ENCODE measurements around the gene WWOX. TPM values are rescaled to one million over a fixed set of nuclear protein-coding genes. Genes with fewer than 3 reads are reported as not detected.

Gene WWOX
- total RNA-seq, 1 experiment from 2014 or later = 18.0 TPM

DNA sequence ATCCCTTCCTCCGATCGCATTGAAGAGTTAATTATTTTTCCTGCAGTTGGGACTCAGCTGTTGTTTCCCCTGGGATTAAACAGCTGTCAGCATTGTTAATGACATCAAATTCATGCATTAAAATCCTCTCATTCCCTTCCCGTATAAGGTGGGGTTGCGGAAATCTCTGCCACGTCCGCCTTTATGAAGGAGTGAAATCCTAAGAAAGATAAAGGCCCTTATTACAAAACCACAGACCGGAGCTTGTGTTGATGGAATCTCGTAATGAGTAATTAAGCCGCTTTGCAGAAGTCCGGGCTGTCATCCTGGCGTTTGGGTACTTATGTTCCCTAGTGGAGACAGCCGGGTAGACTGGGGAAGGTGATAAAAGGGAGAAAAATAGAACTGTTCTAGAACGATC, 873.5 kb downstream of the WWOX start:
- DNase-seq (ENCODE audit: low read depth) = no peak

GRCh38 chr16:78976212-78976611, 876.8 kb downstream of the WWOX start:
- DNase-seq (ENCODE audit: low read depth) = no peak

DNA sequence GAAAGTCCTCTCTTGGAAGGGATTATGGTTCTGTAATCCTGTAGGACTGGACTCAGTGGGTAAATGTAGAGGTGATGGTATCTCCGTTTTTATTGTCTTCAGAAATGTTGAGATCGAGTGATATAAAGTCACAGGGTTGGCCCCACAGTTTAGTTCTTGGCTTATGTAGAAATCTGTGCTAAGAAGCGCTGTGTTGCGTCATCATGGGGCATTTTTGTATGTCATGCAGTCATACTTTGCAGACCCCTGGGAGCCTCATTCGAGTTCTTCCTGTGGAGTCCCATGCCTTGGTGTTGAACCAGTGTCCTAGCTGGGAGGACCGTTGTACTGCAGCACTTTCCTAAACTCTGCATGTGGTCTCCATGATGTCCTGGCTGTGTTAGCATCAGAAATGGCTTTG, 881.4 kb downstream of the WWOX start:
- no peak for DNase-seq (ENCODE audit: low read depth)

DNA sequence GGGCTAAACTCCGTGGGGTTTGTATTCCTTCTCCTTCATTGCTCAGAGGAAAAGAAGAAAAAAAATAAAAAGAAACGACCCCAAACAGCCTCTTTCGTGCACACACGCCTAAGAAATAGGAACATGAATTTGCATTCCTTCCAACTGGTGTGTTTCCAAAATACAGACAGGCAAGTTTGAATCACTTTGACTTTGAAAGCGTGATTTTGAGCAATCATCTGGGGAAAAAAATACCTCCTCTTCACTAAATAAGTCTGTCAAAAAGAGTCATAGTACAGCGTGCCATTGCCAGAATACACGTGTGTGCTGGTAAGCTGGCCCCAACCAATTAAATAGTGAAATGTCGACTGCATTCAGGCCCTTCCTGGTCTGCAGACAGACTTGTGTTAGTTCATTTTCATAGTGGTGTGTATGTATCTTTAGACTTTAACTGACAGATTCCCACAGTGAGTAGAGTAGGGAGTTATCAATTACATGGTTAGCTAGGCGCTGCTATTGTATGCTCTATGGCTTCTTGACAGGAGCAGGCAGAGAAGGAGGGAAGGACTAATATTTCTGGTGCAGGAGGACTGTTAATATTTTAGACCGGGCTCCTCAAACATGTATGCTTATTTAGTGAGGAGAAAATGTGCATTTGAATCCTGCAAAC, 882.8 kb downstream of the WWOX start:
- no peak for DNase-seq (ENCODE audit: low read depth)

DNA sequence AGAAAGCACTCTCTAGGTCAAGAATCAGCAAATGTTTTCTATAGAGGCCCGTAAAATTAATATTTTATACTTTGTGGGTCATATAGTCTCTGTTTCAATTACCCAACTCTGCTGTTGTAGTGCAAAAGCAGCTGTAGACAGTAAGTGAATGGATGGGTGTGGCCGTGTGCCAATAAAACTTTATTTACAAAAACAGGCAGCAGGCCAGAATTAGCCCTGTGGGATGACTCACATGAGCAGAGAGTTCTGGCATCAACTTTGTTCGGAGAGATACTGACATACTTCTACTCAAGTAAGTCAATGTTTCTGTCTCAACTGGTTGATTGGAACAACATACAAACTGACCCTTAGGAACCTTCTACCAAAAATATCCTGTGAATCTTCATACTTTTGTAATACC, 884.9 kb downstream of the WWOX start:
- DNase-seq (ENCODE audit: low read depth) = no peak

DNA sequence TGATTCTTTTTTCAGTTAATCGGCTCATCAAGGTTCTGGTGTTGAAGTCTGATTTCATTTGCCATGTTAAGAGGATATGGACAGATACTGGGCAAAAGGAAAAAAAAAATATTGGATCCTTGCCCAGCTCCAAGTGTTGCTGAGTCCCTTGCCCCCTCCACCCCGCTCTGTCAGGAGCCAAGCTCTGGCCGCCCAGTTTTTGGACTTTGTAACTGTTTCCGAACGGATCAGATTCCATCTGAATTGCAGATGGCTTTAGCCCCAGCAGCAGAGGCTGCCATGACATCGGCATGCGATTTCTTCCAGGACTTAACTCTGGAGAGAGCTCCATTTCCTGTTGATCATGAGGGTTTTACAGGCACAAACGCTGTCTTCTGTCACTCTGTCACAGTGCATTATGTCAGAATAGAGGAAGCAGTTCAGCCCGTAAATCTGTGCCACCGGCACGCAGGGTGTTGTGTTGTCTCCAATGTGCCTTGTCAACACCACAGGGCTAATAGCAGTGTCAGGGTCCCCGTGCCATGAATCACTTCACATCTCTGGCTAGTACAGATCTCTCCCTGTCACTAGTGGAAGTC, 885.5 kb downstream of the WWOX start:
- no peak for DNase-seq (ENCODE audit: low read depth)

- DNase-seq (ENCODE audit: low read depth) = no peak
Observed at GRCh38 chr16:78985716-78986605, 886.5 kb downstream of the WWOX start.

DNA sequence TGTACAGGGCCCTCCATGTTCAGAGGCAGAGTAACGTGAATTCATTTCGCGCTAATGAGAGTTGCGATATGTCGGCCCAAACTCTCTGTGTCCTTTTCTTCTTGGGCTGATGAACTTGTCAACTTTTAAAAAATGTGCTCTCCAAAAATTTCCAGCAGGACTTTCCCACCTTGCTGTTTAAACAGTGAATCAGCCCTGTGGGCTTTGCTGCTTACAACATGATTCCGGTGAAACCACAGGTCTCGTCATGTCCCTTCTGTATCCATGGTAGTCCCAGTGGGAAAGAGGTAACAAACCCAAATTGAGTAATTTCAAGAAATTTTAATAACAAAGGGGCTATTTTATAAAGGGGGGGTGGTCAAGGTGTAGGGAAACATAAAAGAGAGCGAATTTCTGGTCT, 888.2 kb downstream of the WWOX start:
- no peak for DNase-seq (ENCODE audit: low read depth)

DNA sequence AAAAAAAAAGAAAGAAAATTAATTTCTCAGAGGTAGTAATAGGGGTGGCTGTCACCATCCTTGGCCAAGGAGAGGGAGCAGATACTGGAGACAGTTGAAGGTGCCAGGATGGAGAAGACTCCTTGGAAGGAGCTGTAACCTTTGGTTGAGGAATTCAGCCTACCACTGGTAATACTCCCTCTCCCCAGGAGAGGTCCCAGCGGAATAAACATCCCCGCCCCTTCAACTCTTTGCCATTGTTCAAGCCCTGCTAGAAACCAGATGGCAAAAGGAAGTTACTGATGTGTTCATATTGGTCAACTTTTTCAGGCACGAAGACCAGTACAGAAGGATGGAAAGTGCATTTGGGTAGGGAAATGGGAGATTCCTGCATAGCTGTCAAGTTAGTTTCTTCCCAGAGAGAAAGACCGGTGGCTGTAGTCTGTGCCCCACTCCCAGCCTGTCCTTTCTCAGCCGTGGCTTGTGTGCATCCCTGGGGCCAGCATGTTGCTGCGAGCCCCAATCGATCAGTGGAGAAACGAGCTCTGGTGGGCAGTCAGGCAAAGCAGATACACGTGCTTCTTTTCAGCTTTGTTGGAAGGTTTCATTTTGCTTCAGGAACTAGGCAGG, 889.0 kb downstream of the WWOX start:
- DNase-seq (ENCODE audit: low read depth) = no peak

- DNase-seq (ENCODE audit: low read depth) = no peak
Observed at GRCh38 chr16:78990309-78990701, 890.9 kb downstream of the WWOX start.

GRCh38 chr16:78992001-78992400, 892.5 kb downstream of the WWOX start:
- no peak for DNase-seq (ENCODE audit: low read depth)

GRCh38 chr16:78993346-78993745, 893.9 kb downstream of the WWOX start:
- no peak for DNase-seq (ENCODE audit: low read depth)

DNA sequence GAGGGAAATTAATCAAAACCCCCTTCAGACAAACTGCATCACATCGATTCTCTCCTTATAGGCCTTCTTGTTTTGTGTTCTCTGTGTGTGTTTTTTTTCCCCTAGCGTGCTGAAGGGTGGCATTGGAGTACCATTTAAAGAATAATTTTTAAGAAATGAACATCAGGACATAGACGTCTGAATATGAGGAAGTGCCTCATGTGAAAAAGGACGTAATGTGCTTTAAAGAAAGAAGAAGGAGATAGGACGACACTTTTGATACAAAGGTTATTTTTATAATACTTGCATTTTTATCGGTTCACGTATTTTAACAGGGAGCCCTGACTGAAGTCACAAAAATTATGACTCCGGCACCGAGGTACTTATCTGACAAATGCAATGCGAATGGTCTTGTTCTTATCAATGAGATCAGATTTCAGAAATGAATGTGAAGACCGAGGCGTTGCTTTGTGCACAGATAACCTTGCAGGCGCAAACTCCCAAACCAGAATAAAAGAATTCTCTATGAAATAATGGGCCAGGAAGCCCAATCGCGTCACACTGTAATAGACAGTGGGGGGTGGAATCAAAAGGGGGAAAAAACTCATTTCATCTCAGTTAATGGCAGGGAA, 894.8 kb downstream of the WWOX start:
- no peak for DNase-seq (ENCODE audit: low read depth)

DNA sequence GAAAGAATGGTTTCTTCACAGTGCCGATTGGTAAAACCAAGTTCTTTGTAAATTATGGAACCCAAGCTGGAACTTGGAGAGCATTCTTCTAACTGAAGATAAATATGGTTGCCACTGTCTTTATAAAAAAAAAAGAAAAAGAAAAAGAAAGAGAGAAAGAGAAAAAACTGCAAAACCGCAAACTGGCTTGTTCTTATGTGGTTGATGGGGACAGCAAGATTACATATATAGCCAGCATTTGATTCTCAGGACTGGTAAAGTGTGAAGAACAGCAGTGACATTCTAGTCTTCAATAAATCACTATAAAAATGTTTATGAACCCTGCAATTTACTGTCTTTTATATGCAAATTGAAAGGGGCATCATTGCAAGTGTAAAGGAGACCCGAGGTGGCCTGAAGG, 896.0 kb downstream of the WWOX start:
- no peak for DNase-seq (ENCODE audit: low read depth)

DNA sequence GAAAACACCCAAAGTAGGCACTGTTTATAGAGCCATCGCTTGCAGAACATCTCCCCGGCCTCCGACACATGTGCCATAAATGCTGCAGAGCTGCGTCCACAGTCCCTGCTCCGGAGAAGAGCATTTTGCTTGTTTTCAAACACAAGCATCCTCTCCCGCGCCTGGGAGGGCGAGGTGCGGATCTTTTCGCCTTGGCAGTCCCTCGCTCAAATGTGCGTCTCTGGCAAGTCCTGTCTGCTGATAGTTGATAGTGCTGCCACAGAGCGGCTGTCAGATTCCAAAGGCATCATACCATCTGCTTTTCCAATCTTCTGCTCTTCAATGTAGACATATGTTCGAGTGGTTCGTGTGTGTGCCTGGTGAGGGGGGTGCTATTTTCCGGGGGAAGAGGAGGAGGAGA, 897.3 kb downstream of the WWOX start:
- no peak for DNase-seq (ENCODE audit: low read depth)

- no peak for DNase-seq (ENCODE audit: low read depth)
Observed at GRCh38 chr16:78998879-78999278, 899.4 kb downstream of the WWOX start.

DNA sequence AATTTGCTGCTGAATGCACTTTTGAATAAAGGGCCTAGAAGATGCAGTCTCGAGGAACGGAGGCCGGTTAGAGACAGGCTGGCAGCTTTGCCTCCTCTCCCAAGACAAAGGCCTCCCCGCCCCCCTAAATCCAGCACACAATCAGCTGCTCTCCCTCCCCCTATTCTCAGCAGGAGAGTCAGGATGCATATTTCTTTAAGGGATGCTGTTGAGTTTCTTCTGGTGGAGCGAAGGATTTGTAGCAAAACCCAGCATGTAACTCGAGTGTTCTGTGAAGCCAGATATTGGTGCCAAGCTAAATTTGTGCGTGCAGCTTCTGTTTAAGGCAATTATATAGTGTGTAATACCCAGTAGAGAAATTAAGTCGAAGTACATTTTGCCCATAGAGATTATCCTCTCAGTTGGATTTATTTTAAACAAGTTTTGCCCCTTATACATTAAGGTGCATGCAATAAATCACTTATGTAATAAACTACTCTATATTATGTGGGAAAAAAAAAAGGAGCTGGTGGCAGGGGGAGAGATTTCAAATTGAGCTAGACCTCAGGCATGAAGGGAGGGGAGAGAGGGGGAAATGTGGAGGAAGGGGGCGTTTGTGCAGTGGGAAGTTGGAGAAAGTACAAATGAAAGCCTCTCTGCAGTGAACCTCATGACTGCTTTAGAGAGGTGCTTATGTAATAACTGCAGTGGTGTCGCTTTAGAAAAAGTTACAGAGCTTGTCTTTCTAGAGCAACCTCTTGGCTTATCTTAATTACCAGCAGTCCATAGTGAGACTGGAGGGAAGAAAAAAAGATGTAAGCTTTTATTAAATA, 901.9 kb downstream of the WWOX start:
- DNase-seq (ENCODE audit: low read depth) = no peak

DNA sequence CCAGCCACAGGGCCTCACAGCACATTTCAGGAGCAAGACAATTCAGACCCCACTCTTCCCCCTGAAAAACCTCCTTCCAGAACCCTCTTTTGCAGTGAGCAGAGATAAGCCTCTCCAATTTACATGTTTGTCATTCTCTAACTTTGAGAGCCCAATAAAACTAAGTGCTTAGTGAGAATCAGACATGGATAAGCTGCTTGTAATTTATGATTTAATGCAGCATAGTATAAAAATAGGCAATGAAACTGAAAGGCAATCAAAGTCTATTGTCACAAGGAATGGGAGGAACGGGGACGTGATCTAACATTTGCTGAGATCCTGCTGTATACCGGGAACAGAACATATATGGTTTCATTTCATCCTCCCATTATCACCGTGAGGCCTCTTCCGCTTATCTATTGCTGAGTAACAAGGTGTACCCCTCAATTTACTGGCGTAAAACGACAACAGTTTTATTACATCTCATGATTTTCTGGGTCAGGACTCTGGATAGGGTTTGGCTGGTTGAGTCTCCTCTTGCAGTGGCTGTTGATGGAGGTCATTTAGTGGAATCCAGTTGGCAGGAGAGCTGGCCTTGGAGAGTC, 903.7 kb downstream of the WWOX start:
- DNase-seq (ENCODE audit: low read depth) = no peak

DNA sequence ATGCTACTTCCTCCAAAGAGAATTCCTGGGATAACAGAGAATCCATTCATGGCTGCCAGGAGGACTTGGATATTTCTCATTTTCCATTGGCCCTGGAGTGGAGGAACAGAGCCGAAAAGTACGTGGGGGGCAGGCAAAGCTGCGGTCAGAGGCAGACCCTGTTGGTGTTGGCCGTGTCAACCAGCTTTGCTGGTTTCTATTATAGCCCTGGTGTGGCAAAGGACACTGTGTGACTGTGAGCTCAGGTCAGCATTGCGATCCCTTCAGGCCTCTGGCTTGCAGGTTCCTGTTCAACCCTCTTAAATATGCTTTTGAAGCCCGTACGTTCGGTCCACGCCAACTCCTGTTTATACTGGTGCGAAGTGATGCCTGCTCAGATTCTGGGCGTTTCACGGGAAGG, 904.9 kb downstream of the WWOX start:
- DNase-seq (ENCODE audit: low read depth) = no peak

DNA sequence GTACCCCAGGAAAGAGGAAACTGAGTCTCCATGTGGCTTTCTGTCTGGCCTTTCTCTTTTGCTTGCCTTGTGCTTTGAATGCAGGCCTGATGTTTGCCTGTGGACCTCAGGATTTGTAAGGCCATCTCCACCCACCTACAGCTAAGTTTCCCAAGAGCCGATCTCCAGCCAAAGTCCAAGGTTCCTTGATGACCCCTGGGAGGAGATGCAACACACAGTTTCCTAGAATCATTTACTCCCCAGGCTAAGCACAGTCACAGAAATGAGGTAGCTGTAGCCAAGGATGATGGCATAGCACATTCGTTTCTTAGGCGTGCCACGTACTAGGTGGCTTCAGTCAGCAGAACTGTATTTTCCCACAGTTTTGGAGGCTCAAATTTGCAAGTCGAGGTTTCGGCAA, 905.6 kb downstream of the WWOX start:
- no peak for DNase-seq (ENCODE audit: low read depth)

- no peak for DNase-seq (ENCODE audit: low read depth)
Observed at GRCh38 chr16:79006206-79006605, 906.8 kb downstream of the WWOX start.
